Measurements from ENCODE around the gene NFASC.

The NFASC gene

GRCh38 chr1:204870160-204870912, at the start of gene NFASC:
Gene NFASC (plus strand): TSS chr1:204870862. CDS start chr1:204944316, 73,454 bp downstream.
- no peak for TF ChIP-seq TEAD4 (IDR thresholded peaks at IDR 0.05)
- no peak for TF ChIP-seq FOXM1 (IDR thresholded peaks at IDR 0.05; ENCODE audit: borderline replicate concordance, low read depth)
- no peak for TF ChIP-seq YY1 (IDR thresholded peaks at IDR 0.05; ENCODE audit: low read depth)
- TF ChIP-seq RAD21 (IDR thresholded peaks at IDR 0.05; ENCODE audit: low read depth): no peak
- TF ChIP-seq ZBTB7A (IDR thresholded peaks at IDR 0.05; ENCODE audit: low read depth): no peak
- TF ChIP-seq, protein P1, sequence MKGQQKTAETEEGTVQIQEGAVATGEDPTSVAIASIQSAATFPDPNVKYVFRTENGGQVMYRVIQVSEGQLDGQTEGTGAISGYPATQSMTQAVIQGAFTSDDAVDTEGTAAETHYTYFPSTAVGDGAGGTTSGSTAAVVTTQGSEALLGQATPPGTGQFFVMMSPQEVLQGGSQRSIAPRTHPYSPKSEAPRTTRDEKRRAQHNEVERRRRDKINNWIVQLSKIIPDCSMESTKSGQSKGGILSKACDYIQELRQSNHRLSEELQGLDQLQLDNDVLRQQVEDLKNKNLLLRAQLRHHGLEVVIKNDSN (IDR thresholded peaks at IDR 0.05): no peak
- no peak for TF ChIP-seq EP300 (IDR thresholded peaks at IDR 0.05; ENCODE audit: borderline replicate concordance)
- no peak for TF ChIP-seq MAX (IDR thresholded peaks at IDR 0.05)
- no peak for TF ChIP-seq TAF1 (IDR thresholded peaks at IDR 0.05; ENCODE audit: low read depth)
- no peak for TF ChIP-seq EGR1 (IDR thresholded peaks at IDR 0.05)
- no peak for TF ChIP-seq REST (IDR thresholded peaks at IDR 0.05; ENCODE audit: low read depth)
- TF ChIP-seq CEBPB (IDR thresholded peaks at IDR 0.05): no peak
- TF ChIP-seq TCF12 (IDR thresholded peaks at IDR 0.05; ENCODE audit: low read depth): no peak
- no peak for TF ChIP-seq CREB1 (IDR thresholded peaks at IDR 0.05; ENCODE audit: low read depth)
- TF ChIP-seq NFIC (IDR thresholded peaks at IDR 0.05): no peak

DNA sequence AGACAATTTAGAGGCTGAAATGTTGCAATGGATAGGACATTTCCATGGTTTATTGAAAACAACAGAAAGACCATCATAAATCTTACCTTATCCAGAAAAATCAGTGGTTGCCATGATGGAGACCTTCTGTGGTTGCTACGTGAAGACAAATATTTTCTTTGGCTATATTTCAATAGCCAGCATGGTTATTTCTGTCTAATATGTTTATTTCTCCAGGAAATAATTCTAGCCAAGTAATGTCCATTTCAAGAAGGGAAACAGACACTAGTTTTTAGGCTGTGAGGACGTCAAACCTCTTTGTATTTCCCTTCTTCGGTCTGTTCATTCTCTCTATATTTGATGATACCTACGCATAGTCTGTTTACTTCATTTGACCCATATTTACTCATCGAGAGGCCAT, 49.2 kb upstream of the NFASC start:
- no peak for TF ChIP-seq CREB1 (IDR thresholded peaks at IDR 0.05; ENCODE audit: low read depth)
- TF ChIP-seq CEBPB (IDR thresholded peaks at IDR 0.05): no peak
- no peak for TF ChIP-seq TEAD4 (IDR thresholded peaks at IDR 0.05)
- TF ChIP-seq, protein P1 (IDR thresholded peaks at IDR 0.05): no peak
- TF ChIP-seq FOXM1 (IDR thresholded peaks at IDR 0.05; ENCODE audit: borderline replicate concordance, low read depth): no peak
- TF ChIP-seq YY1 (IDR thresholded peaks at IDR 0.05; ENCODE audit: low read depth): no peak
- no peak for TF ChIP-seq EP300 (IDR thresholded peaks at IDR 0.05; ENCODE audit: borderline replicate concordance)
- TF ChIP-seq TAF1 (IDR thresholded peaks at IDR 0.05; ENCODE audit: low read depth): no peak
- TF ChIP-seq REST (IDR thresholded peaks at IDR 0.05; ENCODE audit: low read depth): no peak

GRCh38 chr1:204821924-204822323, 48.7 kb upstream of the NFASC start:
- no peak for TF ChIP-seq EGR1 (IDR thresholded peaks at IDR 0.05)

DNA sequence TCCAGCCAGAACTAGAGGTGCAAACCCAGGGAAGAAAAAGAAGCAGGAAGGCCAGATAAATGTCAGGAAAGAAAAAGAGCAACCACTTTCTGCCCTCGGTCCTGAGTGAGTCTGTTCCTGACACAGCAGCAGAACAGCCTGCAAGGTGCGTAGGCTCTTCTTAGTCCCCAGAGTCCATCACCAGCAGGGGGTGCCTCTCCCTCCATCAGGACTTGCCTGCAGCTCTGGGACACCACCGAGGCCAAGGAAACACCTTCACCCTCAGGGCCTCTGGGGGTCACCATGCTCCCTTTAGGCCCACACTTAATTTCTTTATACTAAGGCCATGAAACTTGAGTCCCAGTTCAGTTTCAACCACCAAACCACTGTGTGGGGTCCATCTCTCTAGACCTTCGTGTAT, 43.7 kb upstream of the NFASC start:
- TF ChIP-seq REST (IDR thresholded peaks at IDR 0.05; ENCODE audit: low read depth) (no peak), ZBTB7A (IDR thresholded peaks at IDR 0.05; ENCODE audit: low read depth) (no peak), TAF1 (IDR thresholded peaks at IDR 0.05; ENCODE audit: low read depth) (no peak), FOXM1 (IDR thresholded peaks at IDR 0.05; ENCODE audit: borderline replicate concordance, low read depth) (no peak), CEBPB (IDR thresholded peaks at IDR 0.05) (no peak), TCF12 (IDR thresholded peaks at IDR 0.05; ENCODE audit: low read depth) (no peak), CREB1 (IDR thresholded peaks at IDR 0.05; ENCODE audit: low read depth) (no peak), NFIC (IDR thresholded peaks at IDR 0.05) (no peak), TEAD4 (IDR thresholded peaks at IDR 0.05) (no peak), MAX (IDR thresholded peaks at IDR 0.05) (no peak), RAD21 (IDR thresholded peaks at IDR 0.05; ENCODE audit: low read depth) (no peak), EP300 (IDR thresholded peaks at IDR 0.05; ENCODE audit: borderline replicate concordance) (no peak)
- TF ChIP-seq, protein P1 (IDR thresholded peaks at IDR 0.05): no peak

Measured in Ishikawa (cell line).